DOHH2 (cell line): ENCODE measurements around the gene FOXK2.

Source experiments
- H3F3A ChIP-seq: fragments of 200-600 bp; sonication (generic), shearing (Covaris generic); 2 replicates; pipeline ENCODE4 v1.6.0; 2016; ENCODE audit warnings: antibody characterized with exemption, mild to moderate bottlenecking; ENCODE audit not compliant: control insufficient read depth, insufficient read depth
- H3K27ac ChIP-seq: fragments of 200-600 bp; sonication (generic); 2 replicates; pipeline ENCODE4 v1.5.1; 2014; ENCODE audit warnings: low read depth, mild to moderate bottlenecking, low read length, moderate library complexity
- H3K27me3 ChIP-seq: fragments of 200-600 bp; sonication (generic); 2 replicates; pipeline ENCODE4 v1.6.1; 2014; ENCODE audit warnings: mild to moderate bottlenecking, low read length, mixed read lengths; ENCODE audit not compliant: control insufficient read depth
- H3K36me3 ChIP-seq: fragments of 200-600 bp; sonication (generic); 2 replicates; pipeline ENCODE4 v1.6.1; 2014; ENCODE audit warnings: mild to moderate bottlenecking, low read length, moderate library complexity, mixed read lengths; ENCODE audit not compliant: control insufficient read depth
- H3K4me1 ChIP-seq: fragments of 200-600 bp; sonication (generic); 2 replicates; pipeline ENCODE4 v1.6.1; 2014; ENCODE audit warnings: mild to moderate bottlenecking, low read length, mixed read lengths; ENCODE audit not compliant: control insufficient read depth
- H3K4me2 ChIP-seq: fragments of 200-600 bp; sonication (generic); 2 replicates; pipeline ENCODE4 v1.6.0; 2014; ENCODE audit warnings: mild to moderate bottlenecking, low read length, moderate library complexity
- H3K4me3 ChIP-seq: fragments of 200-600 bp; sonication (generic); 2 replicates; pipeline ENCODE4 v1.5.1; 2014; ENCODE audit warnings: mild to moderate bottlenecking, low read length, mixed read lengths
- H3K79me2 ChIP-seq: fragments of 200-600 bp; sonication (generic); 2 replicates; pipeline ENCODE4 v1.6.1; 2014; ENCODE audit warnings: mild to moderate bottlenecking, low read length, mixed read lengths; ENCODE audit not compliant: control insufficient read depth
- H3K9me2 ChIP-seq: fragments of 200-600 bp; sonication (generic); replicated peaks from 2 replicates; pipeline ENCODE4 v1.6.1; 2014; ENCODE audit warnings: mild to moderate bottlenecking, low read length, mixed read lengths; ENCODE audit not compliant: control insufficient read depth
- H3K9me3 ChIP-seq: fragments of 200-600 bp; sonication (generic); 2 replicates; pipeline ENCODE4 v1.6.1; 2014; ENCODE audit warnings: antibody characterized with exemption, low read length, mixed read lengths; ENCODE audit not compliant: control insufficient read depth, insufficient read depth
- H4K20me1 ChIP-seq: fragments of 200-600 bp; sonication (generic); 2 replicates; pipeline ENCODE4 v1.6.0; 2014; ENCODE audit warnings: low read depth, mild to moderate bottlenecking, antibody characterized with exemption, low read length, moderate library complexity; ENCODE audit not compliant: control insufficient read depth, insufficient read depth
- CTCF ChIP-seq: fragments of 200-600 bp; sonication (generic); IDR thresholded peaks from one replicate; pipeline ENCODE4 v1.5.1; 2014; ENCODE audit warnings: antibody characterized with exemption, mild to moderate bottlenecking, low read depth, low read length; ENCODE audit not compliant: poor library complexity, severe bottlenecking
- EZH2phosphoT487 ChIP-seq: fragments of 200-600 bp; sonication (generic); IDR thresholded peaks from 2 replicates; pipeline ENCODE4 v1.6.1; 2017; ENCODE audit warnings: borderline replicate concordance, mild to moderate bottlenecking, antibody characterized with exemption, low read length, moderate library complexity, mixed read lengths

FOXK2 gene

GRCh38 chr17:82487910-82488309 is 31.6 kb upstream of the FOXK2 start:
- no peak overlapping the region for H3K27ac ChIP-seq
- no peak for TF ChIP-seq EZH2phosphoT487
- no peak for TF ChIP-seq CTCF
- no peaks in the 10 kb centered on the region for H3K9me2 ChIP-seq
- H3K9me3 ChIP-seq: no peaks in the 10 kb centered on the region
- no peaks in the 10 kb centered on the region; the same call in 1 of the 2 replicates for H3F3A ChIP-seq
- H3K4me3 ChIP-seq: no peak overlapping the region
- peaks cover 59% of the 10 kb centered on the region for H3K36me3 ChIP-seq
- H3K79me2 ChIP-seq: no peaks in the 10 kb centered on the region
- H4K20me1 ChIP-seq: no peaks in the 10 kb centered on the region
- no peaks in the 10 kb centered on the region for H3K27me3 ChIP-seq
- H3K4me1 ChIP-seq: peaks cover 14% of the 10 kb centered on the region
- H3K4me2 ChIP-seq: no peak overlapping the region

GRCh38 chr17:82489117-82489516 is 30.4 kb upstream of the FOXK2 start:
- no peaks in the 10 kb centered on the region; the same call in 1 of the 2 replicates for H3F3A ChIP-seq
- H3K36me3 ChIP-seq: peaks cover 48% of the 10 kb centered on the region
- H3K9me2 ChIP-seq: no peaks in the 10 kb centered on the region
- no peak overlapping the region for H3K4me3 ChIP-seq
- peaks cover 22% of the 10 kb centered on the region for H3K4me1 ChIP-seq
- H3K27me3 ChIP-seq: no peaks in the 10 kb centered on the region
- no peaks in the 10 kb centered on the region for H4K20me1 ChIP-seq
- no peak overlapping the region for H3K27ac ChIP-seq
- no peaks in the 10 kb centered on the region for H3K79me2 ChIP-seq
- no peak for TF ChIP-seq CTCF
- no peak for TF ChIP-seq EZH2phosphoT487
- no peaks in the 10 kb centered on the region for H3K9me3 ChIP-seq
- H3K4me2 ChIP-seq: no peak overlapping the region

GRCh38 chr17:82489851-82490511 is 29.6 kb upstream of the FOXK2 start:
- Histone ChIP-seq H4K20me1 (no peaks in the 10 kb centered on the region), H3K36me3 (peaks cover 40% of the 10 kb centered on the region), H3K27me3 (no peaks in the 10 kb centered on the region), H3K9me2 (no peaks in the 10 kb centered on the region), H3K79me2 (no peaks in the 10 kb centered on the region), H3K9me3 (no peaks in the 10 kb centered on the region), H3K4me1 (peaks cover 28% of the 10 kb centered on the region), H3K27ac (no peak overlapping the region), H3K4me2 (peak overlapping the region; percentile 5; the same call in 1 of the 2 replicates), H3K4me3 (no peak overlapping the region), H3F3A (peaks cover 2% of the 10 kb centered on the region)
- TF ChIP-seq CTCF: no peak
- no peak for TF ChIP-seq EZH2phosphoT487
